GM10266 (cell line): ENCODE results near the gene LGMN.
A peak's percentile ranks its signal among the peaks of the same experiment; 100 is the strongest.
"Not testable (repeated sequence)": the region's sequence is repeated elsewhere in the genome, so short reads cannot be mapped to it uniquely, and the experiment has no call there.

Source experiments
- DNase-seq: peaks from one replicate; pipeline ENCODE4 v3.0.0; 2012; ENCODE audit errors: extremely low spot score
- CTCF ChIP-seq: IDR thresholded peaks from 2 replicates; pipeline ENCODE4 v1.5.1; 2012; ENCODE audit warnings: mild to moderate bottlenecking, low read depth; ENCODE audit not compliant: control insufficient read depth, insufficient read depth; ENCODE audit errors: missing control alignments

The LGMN gene

GRCh38 chr14:92686411-92686899 is 62.0 kb downstream of the LGMN start:
- no peak for TF ChIP-seq CTCF
- DNase-seq, result no peak

- TF ChIP-seq CTCF, result no peak
Measured at GRCh38 chr14:92685784-92686355, 62.6 kb downstream of the LGMN start.

GRCh38 chr14:92684801-92685560 is 63.4 kb downstream of the LGMN start:
- peak; percentile 32 for DNase-seq
- TF ChIP-seq CTCF, result no peak

More at GRCh38 chr14:92685784-92686355, 62.6 kb downstream of the LGMN start:
- no peak for DNase-seq

- no peak for TF ChIP-seq CTCF
Measured at GRCh38 chr14:92683041-92683440, 65.4 kb downstream of the LGMN start.

GRCh38 chr14:92680781-92681650 is 67.4 kb downstream of the LGMN start:
- peak; percentile 76 for DNase-seq
- TF ChIP-seq CTCF, result peak; percentile 86

More at GRCh38 chr14:92683041-92683440, 65.4 kb downstream of the LGMN start:
- no peak for DNase-seq

- not testable (repeated sequence) for DNase-seq
Measured at GRCh38 chr14:92680330-92680729, 68.1 kb downstream of the LGMN start.

- no peak for TF ChIP-seq CTCF
- DNase-seq, result no peak
Measured at GRCh38 chr14:92679246-92679645, 69.2 kb downstream of the LGMN start.
